Myocyte (in vitro differentiated cells): ENCODE results near the gene POU2F3. TPM values are rescaled to one million over a fixed set of nuclear protein-coding genes. Genes with fewer than 3 reads are reported as not detected.

Experiments used
- total RNA-seq: library from RNA; depleted of rRNA; stranded (reverse); fragments of >200 nt; gene quantifications from 2 replicates; pipeline ENCODE4 v1.2.3, GENCODE V29; 2014

Gene POU2F3
- total RNA-seq, 1 donor from 2014 or later, result not detected

Other genes starting within 250 kb of the POU2F3 start
- not detected in 2 replicates for gene TRIM29, start 102.0 kb upstream of the POU2F3 start, total RNA-seq
- gene OAF, start 29.1 kb upstream of the POU2F3 start, total RNA-seq, result 6.3 and 9.3 TPM in 2 replicates
- gene TLCD5, start 85.2 kb downstream of the POU2F3 start, total RNA-seq, result 17.7 and 24.2 TPM in 2 replicates
- 85.1 and 85.6 TPM in 2 replicates for gene ARHGEF12, start 96.3 kb downstream of the POU2F3 start, total RNA-seq